GM12872 (cell line): ENCODE results near the gene PDLIM5.

Experiments
- CTCF ChIP-seq: IDR thresholded peaks from 3 replicates; pipeline ENCODE4 v1.5.1; 2011; ENCODE audit warnings: low read depth, mild to moderate bottlenecking, low read length, moderate library complexity; ENCODE audit not compliant: insufficient read depth

PDLIM5 gene

GRCh38 chr4:94528792-94529451 lies 77.2 kb downstream of the PDLIM5 start:
- TF ChIP-seq CTCF: no peak

- TF ChIP-seq CTCF: no peak
These were observed 78.3 kb downstream of the PDLIM5 start for GRCh38 chr4:94530073-94530472.

- no peak for TF ChIP-seq CTCF
These were observed 80.4 kb downstream of the PDLIM5 start for GRCh38 chr4:94531991-94532789.

GRCh38 chr4:94533405-94534223 lies 81.9 kb downstream of the PDLIM5 start:
- TF ChIP-seq CTCF: no peak

GRCh38 chr4:94534401-94535312 lies 82.9 kb downstream of the PDLIM5 start:
- no peak for TF ChIP-seq CTCF

- TF ChIP-seq CTCF: no peak
These were observed 84.3 kb downstream of the PDLIM5 start for GRCh38 chr4:94536049-94536448.
